ENCODE measurements around the gene RNF157. TPM values are rescaled to one million over a fixed set of nuclear protein-coding genes. Genes with fewer than 3 reads are reported as not detected.

The RNF157 gene
- total and polyA plus RNA-seq, 9 of the 15 experiments (the other 6 are each of a cell fraction or from before 2014, with no cell fraction given), result 8.1 to 31.7 (median 20.8) TPM

- TF ChIP-seq CEBPZ (IDR thresholded peaks at IDR 0.05; ENCODE audit: borderline replicate concordance, low read depth, low read length) (no peak), HNRNPUL1 (IDR thresholded peaks at IDR 0.05; ENCODE audit: low read length) (no peak), ATF6 (CRISPR knock-in tag; IDR thresholded peaks at IDR 0.05) (no peak), RHOXF2B (CRISPR knock-in tag; conservative IDR thresholded peaks at IDR 0.05) (no peak), TOE1 (IDR thresholded peaks at IDR 0.05; ENCODE audit: borderline replicate concordance) (no peak; the same call in 1 of the 2 replicates), TOE1 (CRISPR knock-in tag; IDR thresholded peaks at IDR 0.05; ENCODE audit: borderline replicate concordance, low read depth) (no peak), ZNF583 (CRISPR knock-in tag; IDR thresholded peaks at IDR 0.05) (no peak), NCOA6 (IDR thresholded peaks at IDR 0.05) (no peak), ZFP36 (IDR thresholded peaks at IDR 0.05; ENCODE audit: low read depth, low read length, partially characterized antibody) (no peak), THAP7 (CRISPR knock-in tag; IDR thresholded peaks at IDR 0.05) (no peak), PHB (CRISPR knock-in tag; IDR thresholded peaks at IDR 0.05) (no peak), ZC3H11A (IDR thresholded peaks at IDR 0.05; ENCODE audit: low read depth, low read length) (no peak), TRIM24 (IDR thresholded peaks at IDR 0.05) (no peak), CEBPG (CRISPR knock-in tag; IDR thresholded peaks at IDR 0.05) (no peak), CEBPG (tag; conservative IDR thresholded peaks at IDR 0.05 in 1 of 2, IDR thresholded peaks at IDR 0.05 in 1 of 2) (no peak), ZNF212 (CRISPR knock-in tag; IDR thresholded peaks at IDR 0.05) (no peak), MEF2D (tag; conservative IDR thresholded peaks at IDR 0.05; ENCODE audit: low read depth) (no peak), CBX3 (IDR thresholded peaks at IDR 0.05; ENCODE audit: borderline replicate concordance in 1 of 2, low read length in 2 of 2) (no peak), CBX5 (IDR thresholded peaks at IDR 0.05; ENCODE audit: borderline replicate concordance, low read depth) (no peak), ZNF239 (CRISPR knock-in tag; IDR thresholded peaks at IDR 0.05) (no peak), MYC (IDR thresholded peaks at IDR 0.05; ENCODE audit: low read depth, low read length) (peak; percentile 24; the same call in 1 of the 2 replicates), MYC (CRISPR knock-in tag; IDR thresholded peaks at IDR 0.05; ENCODE audit: borderline replicate concordance, low read depth) (no peak), CREB5 (CRISPR knock-in tag; IDR thresholded peaks at IDR 0.05) (no peak)
Observed at GRCh38 chr17:76278952-76279741, 38.9 kb upstream of the RNF157 start (continued).
